Activated T-helper 1 cell treated with anti-CD3 and anti-CD28 coated beads, Interleukin-2, amount 50 U/mL, for 16 hours (primary cell): ENCODE results near the gene CD247.

Experiments used
- DNase-seq, 2 donors: peaks; one replicate each; pipeline ENCODE4 v3.0.0-alpha.2; 2020; ENCODE audit warnings: low read depth in 1 of 2, low spot score in 1 of 2

CD247 gene

GRCh38 chr1:167440776-167441175 is 77.6 kb downstream of the CD247 start:
- DNase-seq, result no peak

- DNase-seq, result no peak
Measured at GRCh38 chr1:167440345-167440744, 78.0 kb downstream of the CD247 start.

- no peak for DNase-seq
Measured at GRCh38 chr1:167439301-167439988, 78.9 kb downstream of the CD247 start.

GRCh38 chr1:167438171-167439138 is 79.9 kb downstream of the CD247 start:
- DNase-seq, result no peak

- DNase-seq, result no peak
Measured at GRCh38 chr1:167435484-167435883, 82.8 kb downstream of the CD247 start.

- no peak for DNase-seq
Measured at GRCh38 chr1:167434306-167434705, 84.0 kb downstream of the CD247 start.

- DNase-seq, result no peak
Measured at GRCh38 chr1:167433884-167434283, 84.4 kb downstream of the CD247 start.

- DNase-seq, result no peak
Measured at GRCh38 chr1:167432780-167433179, 85.5 kb downstream of the CD247 start.

GRCh38 chr1:167431909-167432650 is 86.2 kb downstream of the CD247 start:
- DNase-seq, result no peak

- no peak for DNase-seq
Measured at GRCh38 chr1:167431261-167431908, 86.9 kb downstream of the CD247 start.

- DNase-seq, result no peak
Measured at GRCh38 chr1:167430849-167431242, 87.5 kb downstream of the CD247 start.

- no peak for DNase-seq
Measured at GRCh38 chr1:167430134-167430848, 88.0 kb downstream of the CD247 start.

GRCh38 chr1:167429612-167430011 is 88.7 kb downstream of the CD247 start:
- DNase-seq, result no peak

GRCh38 chr1:167428395-167428794 is 89.9 kb downstream of the CD247 start:
- DNase-seq, result no peak

GRCh38 chr1:167427848-167428247 is 90.5 kb downstream of the CD247 start:
- no peak for DNase-seq

GRCh38 chr1:167426716-167427115 is 91.6 kb downstream of the CD247 start:
- DNase-seq, result no peak

GRCh38 chr1:167425482-167425881 is 92.8 kb downstream of the CD247 start:
- DNase-seq, result no peak

GRCh38 chr1:167423684-167424619 is 94.4 kb downstream of the CD247 start:
- no peak for DNase-seq

GRCh38 chr1:167420510-167420909 is 97.8 kb downstream of the CD247 start:
- DNase-seq, result no peak
